AG08396 (cell line): ENCODE results near the gene PUSL1.

Source experiments
- DNase-seq: peaks from one replicate; pipeline ENCODE4 v3.0.0; 2012; ENCODE audit warnings: low spot score, mixed read lengths

The PUSL1 gene

GRCh38 chr1:1295154-1295923 lies 13.1 kb upstream of the PUSL1 start:
- no peak for DNase-seq

GRCh38 chr1:1296070-1297061 lies 12.0 kb upstream of the PUSL1 start:
- DNase-seq: no peak

- DNase-seq: no peak
Observed at GRCh38 chr1:1297802-1298424, 10.5 kb upstream of the PUSL1 start.

GRCh38 chr1:1298861-1299685 lies 9.3 kb upstream of the PUSL1 start:
- peak; percentile 55 for DNase-seq

GRCh38 chr1:1299686-1300351 lies 8.6 kb upstream of the PUSL1 start:
- DNase-seq: no peak

GRCh38 chr1:1300352-1300739 lies 8.1 kb upstream of the PUSL1 start:
- no peak for DNase-seq

GRCh38 chr1:1302006-1302430 lies 6.4 kb upstream of the PUSL1 start:
- no peak for DNase-seq

GRCh38 chr1:1302951-1303509 lies 5.4 kb upstream of the PUSL1 start:
- DNase-seq: no peak

GRCh38 chr1:1303736-1304135 lies 4.7 kb upstream of the PUSL1 start:
- no peak for DNase-seq

GRCh38 chr1:1304331-1305299 lies 3.8 kb upstream of the PUSL1 start:
- peak; percentile 86 for DNase-seq

GRCh38 chr1:1305300-1306069 lies 2.9 kb upstream of the PUSL1 start:
- peak; percentile 85 for DNase-seq

GRCh38 chr1:1306070-1306660 lies 2.2 kb upstream of the PUSL1 start:
- DNase-seq: peak; percentile 54

- no peak for DNase-seq
Observed at GRCh38 chr1:1306661-1307260, 1.6 kb upstream of the PUSL1 start.

- DNase-seq: peak; percentile 60
Observed at GRCh38 chr1:1307261-1307922, 1.0 kb upstream of the PUSL1 start.

- DNase-seq: no peak
Observed at GRCh38 chr1:1308756-1309250, 406 bp downstream of the PUSL1 start.

GRCh38 chr1:1309251-1310108 lies 1.1 kb downstream of the PUSL1 start:
- no peak for DNase-seq
